ENCODE data around the gene NFKB2.

NFKB2 gene

GRCh38 chr10:102408728-102409603, 13.5 kb downstream of the NFKB2 start:
- no peak for DNase-seq

GRCh38 chr10:102409604-102410428, 14.3 kb downstream of the NFKB2 start:
- DNase-seq: no peak

GRCh38 chr10:102410429-102411073, 15.0 kb downstream of the NFKB2 start:
- no peak for DNase-seq

GRCh38 chr10:102411341-102412255, 16.1 kb downstream of the NFKB2 start:
- DNase-seq: no peak

- DNase-seq: no peak
Measured at GRCh38 chr10:102412293-102412692, 16.8 kb downstream of the NFKB2 start.

- DNase-seq: no peak
Measured at GRCh38 chr10:102413053-102413705, 17.7 kb downstream of the NFKB2 start.

GRCh38 chr10:102413806-102414561, 18.5 kb downstream of the NFKB2 start:
- DNase-seq: no peak

GRCh38 chr10:102414749-102415148, 19.2 kb downstream of the NFKB2 start:
- no peak for DNase-seq

- no peak for DNase-seq
Measured at GRCh38 chr10:102416283-102416682, 20.8 kb downstream of the NFKB2 start.

GRCh38 chr10:102416695-102417094, 21.2 kb downstream of the NFKB2 start:
- no peak for DNase-seq

GRCh38 chr10:102418622-102419268, 23.2 kb downstream of the NFKB2 start, which contains the start of gene PSD:
PSD (minus strand) TSS chr10:102418785; CDS start chr10:102417038, 1,747 bp downstream.
- no peak for DNase-seq

- no peak for DNase-seq
Measured at GRCh38 chr10:102419269-102420180, 24.0 kb downstream of the NFKB2 start.

- no peak for DNase-seq
Measured at GRCh38 chr10:102420181-102420713, 24.7 kb downstream of the NFKB2 start.

GRCh38 chr10:102420714-102421506, 25.4 kb downstream of the NFKB2 start, which contains the start of gene FBXL15:
FBXL15 (plus strand) TSS chr10:102420836; CDS start chr10:102421130, 294 bp downstream.
- DNase-seq: peak; percentile 97

- no peak for DNase-seq
Measured at GRCh38 chr10:102421507-102421756, 25.9 kb downstream of the NFKB2 start.

GRCh38 chr10:102421757-102422512, 26.4 kb downstream of the NFKB2 start:
- no peak for DNase-seq

GRCh38 chr10:102422545-102423129, 27.1 kb downstream of the NFKB2 start:
- DNase-seq: peak; percentile 65
